Measurements from ENCODE around the gene C20orf204. TPM values are rescaled to one million over a fixed set of nuclear protein-coding genes. Genes with fewer than 3 reads are reported as not detected.
A peak's percentile ranks its signal among the peaks of the same experiment; 100 is the strongest.

The C20orf204 gene
- total and polyA plus RNA-seq, 10 of the 15 experiments (the other 5 are each of a cell fraction or from before 2014, with no cell fraction given): 0.24 to 56.0 (median 12.4) TPM

DNA sequence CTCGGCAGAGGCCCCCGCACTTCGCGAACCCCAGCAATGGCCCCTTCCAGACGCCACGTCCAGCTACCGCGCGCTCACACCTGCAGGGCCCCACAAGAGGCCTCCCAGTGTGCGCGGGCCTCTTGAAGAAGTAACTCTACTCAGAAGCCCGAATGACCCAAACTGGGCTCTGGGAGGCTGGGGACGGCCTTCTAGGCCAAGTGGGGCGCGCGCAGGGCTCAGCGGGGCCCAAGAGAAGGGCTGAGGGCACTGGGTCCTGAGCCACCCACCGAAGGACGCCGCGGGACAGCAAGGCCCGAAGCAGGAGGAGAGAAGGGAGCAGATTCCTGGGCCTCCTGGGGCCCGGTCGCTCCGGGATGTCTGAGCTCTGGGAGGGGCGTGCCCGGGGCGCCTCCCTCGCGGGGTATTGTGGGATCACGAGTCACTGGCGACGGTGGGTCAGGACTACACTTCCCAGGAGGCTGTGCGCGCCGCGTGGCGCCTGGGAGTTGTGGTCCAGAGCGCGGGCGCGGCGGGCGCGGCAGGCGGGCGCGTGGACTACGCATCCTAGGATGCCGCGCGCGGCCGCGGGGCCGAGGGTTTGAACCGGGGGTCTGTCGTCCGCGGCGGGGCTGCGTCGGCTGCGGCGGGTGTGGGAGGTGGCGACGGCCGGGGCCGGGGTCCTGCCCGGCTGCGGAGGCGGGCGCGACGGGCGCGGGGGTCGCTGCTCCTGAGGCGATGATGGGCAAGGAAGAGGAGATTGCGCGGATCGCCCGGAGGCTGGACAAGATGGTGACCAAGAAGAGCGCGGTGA lies 26.8 kb downstream of the C20orf204 start, which contains the start of gene TCEA2 (continued):
- TF ChIP-seq ZSCAN29 (IDR thresholded peaks at IDR 0.05) (0 out of 2 replicates have a peak, but pooled peaks have one; percentile 51), ESRRA (IDR thresholded peaks at IDR 0.05; ENCODE audit: low read length) (no peak; the same call in 1 of the 2 replicates), YY1 (IDR thresholded peaks at IDR 0.05; ENCODE audit: low read depth, low read length) (peak; percentile 89), CHD1 (IDR thresholded peaks at IDR 0.05; ENCODE audit: low read depth, low read length) (no peak), HCFC1 (IDR thresholded peaks at IDR 0.05; ENCODE audit: low read length) (peak; percentile 100), POLR2AphosphoS2 (IDR thresholded peaks at IDR 0.05; ENCODE audit: low read depth, low read length) (no peak), ETV6 (conservative IDR thresholded peaks at IDR 0.05 in 1 of 2, IDR thresholded peaks at IDR 0.05 in 1 of 2; ENCODE audit: borderline replicate concordance in 1 of 2, low read depth in 1 of 2) (no peak), SPI1 (IDR thresholded peaks at IDR 0.05; ENCODE audit: borderline replicate concordance, insufficient read depth, low read depth, low read length) (no peak), ZBED1 (IDR thresholded peaks at IDR 0.05; ENCODE audit: borderline replicate concordance) (no peak), LARP7 (IDR thresholded peaks at IDR 0.05) (peak; percentile 67), ZNF384 (IDR thresholded peaks at IDR 0.05; ENCODE audit: borderline replicate concordance, low read depth, low read length) (no peak), MTA2 (IDR thresholded peaks at IDR 0.05; ENCODE audit: low read depth) (no peak), POLR2AphosphoS5 (IDR thresholded peaks at IDR 0.05; ENCODE audit: low read length) (peak; percentile 44; the same call in 1 of the 2 replicates)
- TF ChIP-seq, protein P1, sequence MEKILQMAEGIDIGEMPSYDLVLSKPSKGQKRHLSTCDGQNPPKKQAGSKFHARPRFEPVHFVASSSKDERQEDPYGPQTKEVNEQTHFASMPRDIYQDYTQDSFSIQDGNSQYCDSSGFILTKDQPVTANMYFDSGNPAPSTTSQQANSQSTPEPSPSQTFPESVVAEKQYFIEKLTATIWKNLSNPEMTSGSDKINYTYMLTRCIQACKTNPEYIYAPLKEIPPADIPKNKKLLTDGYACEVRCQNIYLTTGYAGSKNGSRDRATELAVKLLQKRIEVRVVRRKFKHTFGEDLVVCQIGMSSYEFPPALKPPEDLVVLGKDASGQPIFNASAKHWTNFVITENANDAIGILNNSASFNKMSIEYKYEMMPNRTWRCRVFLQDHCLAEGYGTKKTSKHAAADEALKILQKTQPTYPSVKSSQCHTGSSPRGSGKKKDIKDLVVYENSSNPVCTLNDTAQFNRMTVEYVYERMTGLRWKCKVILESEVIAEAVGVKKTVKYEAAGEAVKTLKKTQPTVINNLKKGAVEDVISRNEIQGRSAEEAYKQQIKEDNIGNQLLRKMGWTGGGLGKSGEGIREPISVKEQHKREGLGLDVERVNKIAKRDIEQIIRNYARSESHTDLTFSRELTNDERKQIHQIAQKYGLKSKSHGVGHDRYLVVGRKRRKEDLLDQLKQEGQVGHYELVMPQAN (conservative IDR thresholded peaks at IDR 0.05): peak; percentile 83
- TF ChIP-seq, protein P2, sequence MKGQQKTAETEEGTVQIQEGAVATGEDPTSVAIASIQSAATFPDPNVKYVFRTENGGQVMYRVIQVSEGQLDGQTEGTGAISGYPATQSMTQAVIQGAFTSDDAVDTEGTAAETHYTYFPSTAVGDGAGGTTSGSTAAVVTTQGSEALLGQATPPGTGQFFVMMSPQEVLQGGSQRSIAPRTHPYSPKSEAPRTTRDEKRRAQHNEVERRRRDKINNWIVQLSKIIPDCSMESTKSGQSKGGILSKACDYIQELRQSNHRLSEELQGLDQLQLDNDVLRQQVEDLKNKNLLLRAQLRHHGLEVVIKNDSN (IDR thresholded peaks at IDR 0.05; ENCODE audit: borderline replicate concordance, extremely low read length, insufficient read depth, low read depth, low read length): peak; percentile 33

Measured in GM12878 (cell line).